NCI-H2227 (cell line): Measurements from ENCODE around the gene TMPRSS13.
A peak's percentile ranks its signal among the peaks of the same experiment; 100 is the strongest.
"Not testable (repeated sequence)": the region's sequence is repeated elsewhere in the genome, so short reads cannot be mapped to it uniquely, and the experiment has no call there.

Experiments
- DNase-seq: peaks from one replicate; lab custom pipeline; 2025; ENCODE audit not compliant: unreplicated experiment; lab: John Stamatoyannopoulos, UW

The TMPRSS13 gene

GRCh38 chr11:117874253-117874909, 54.8 kb downstream of the TMPRSS13 start:
- no peak for DNase-seq

GRCh38 chr11:117873828-117874125, 55.4 kb downstream of the TMPRSS13 start:
- DNase-seq, result no peak

GRCh38 chr11:117872975-117873827, 56.0 kb downstream of the TMPRSS13 start:
- DNase-seq, result no peak

GRCh38 chr11:117872420-117872961, 56.7 kb downstream of the TMPRSS13 start:
- no peak for DNase-seq

- DNase-seq, result no peak
Measured at GRCh38 chr11:117871784-117872183, 57.4 kb downstream of the TMPRSS13 start.

GRCh38 chr11:117871160-117871559, 58.0 kb downstream of the TMPRSS13 start:
- no peak for DNase-seq

- peak; percentile 22 for DNase-seq
Measured at GRCh38 chr11:117870103-117870952, 58.9 kb downstream of the TMPRSS13 start.

GRCh38 chr11:117869604-117870003, 59.6 kb downstream of the TMPRSS13 start:
- no peak for DNase-seq

- no peak for DNase-seq
Measured at GRCh38 chr11:117868815-117869561, 60.2 kb downstream of the TMPRSS13 start.

- no peak for DNase-seq
Measured at GRCh38 chr11:117868088-117868487, 61.1 kb downstream of the TMPRSS13 start.

- DNase-seq, result no peak
Measured at GRCh38 chr11:117866526-117866925, 62.7 kb downstream of the TMPRSS13 start.

- DNase-seq, result not testable (repeated sequence)
Measured at GRCh38 chr11:117865546-117865945, 63.7 kb downstream of the TMPRSS13 start.

GRCh38 chr11:117863383-117863782, 65.8 kb downstream of the TMPRSS13 start:
- no peak for DNase-seq

- DNase-seq, result no peak
Measured at GRCh38 chr11:117862753-117863152, 66.4 kb downstream of the TMPRSS13 start.

- no peak for DNase-seq
Measured at GRCh38 chr11:117862019-117862725, 67.0 kb downstream of the TMPRSS13 start.

- peak; percentile 82 for DNase-seq
Measured at GRCh38 chr11:117861151-117862018, 67.8 kb downstream of the TMPRSS13 start.

- no peak for DNase-seq
Measured at GRCh38 chr11:117860139-117860538, 69.1 kb downstream of the TMPRSS13 start.

GRCh38 chr11:117859488-117860112, 69.6 kb downstream of the TMPRSS13 start:
- DNase-seq, result peak; percentile 43

- DNase-seq, result no peak
Measured at GRCh38 chr11:117859061-117859460, 70.1 kb downstream of the TMPRSS13 start.
